HG02870 (cell line): ENCODE measurements around the gene SRGAP2C.
A peak's percentile ranks its signal among the peaks of the same experiment; 100 is the strongest.
"Not testable (repeated sequence)": the region's sequence is repeated elsewhere in the genome, so short reads cannot be mapped to it uniquely, and the experiment has no call there.

Source experiments
- ATAC-seq: cut with Tn5 transposase; IDR thresholded peaks from one replicate; pipeline ENCODE4 v1.9.1; 2021; ENCODE audit warnings: mild to moderate bottlenecking, moderate library complexity; ENCODE audit not compliant: unreplicated experiment

The SRGAP2C gene

DNA sequence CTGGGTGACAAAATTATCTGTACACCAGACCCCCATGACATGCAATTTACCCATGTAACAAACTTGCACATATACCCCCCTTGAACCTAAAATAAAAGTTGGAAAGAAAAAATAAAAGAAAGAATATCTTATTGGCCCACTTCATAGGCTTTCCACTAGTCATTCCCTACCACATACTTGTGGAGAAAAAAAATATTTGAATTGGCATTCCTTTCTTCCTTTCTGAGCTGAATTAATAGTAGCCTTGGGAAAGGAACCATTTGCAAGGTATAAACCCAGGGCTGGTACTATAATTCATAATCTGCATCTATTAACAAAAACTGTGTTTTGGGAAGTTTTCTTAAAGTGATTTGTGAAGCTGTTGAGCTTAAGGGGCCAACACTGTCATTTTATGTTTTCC, 140.0 kb downstream of the SRGAP2C start:
- not testable (repeated sequence) for ATAC-seq

DNA sequence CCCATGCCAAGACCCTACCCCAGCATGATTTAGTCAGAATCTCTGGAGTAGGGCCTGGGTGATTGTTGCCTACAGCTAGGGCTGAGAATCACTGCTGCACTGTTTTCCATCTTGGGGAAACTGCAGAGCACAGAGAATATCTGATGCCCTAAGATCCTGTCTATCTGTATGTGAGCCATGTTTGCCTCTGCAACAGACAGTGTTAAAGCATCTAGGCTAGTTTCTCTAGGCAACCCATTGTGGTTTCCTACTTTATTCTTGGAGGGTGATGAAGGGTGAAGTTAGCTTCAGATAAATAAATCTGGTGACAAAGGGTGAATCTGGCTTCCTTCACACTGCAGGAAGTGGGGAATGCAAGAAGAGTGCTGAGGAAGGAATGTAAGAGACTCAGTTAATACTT, 147.4 kb downstream of the SRGAP2C start:
- ATAC-seq = not testable (repeated sequence)

DNA sequence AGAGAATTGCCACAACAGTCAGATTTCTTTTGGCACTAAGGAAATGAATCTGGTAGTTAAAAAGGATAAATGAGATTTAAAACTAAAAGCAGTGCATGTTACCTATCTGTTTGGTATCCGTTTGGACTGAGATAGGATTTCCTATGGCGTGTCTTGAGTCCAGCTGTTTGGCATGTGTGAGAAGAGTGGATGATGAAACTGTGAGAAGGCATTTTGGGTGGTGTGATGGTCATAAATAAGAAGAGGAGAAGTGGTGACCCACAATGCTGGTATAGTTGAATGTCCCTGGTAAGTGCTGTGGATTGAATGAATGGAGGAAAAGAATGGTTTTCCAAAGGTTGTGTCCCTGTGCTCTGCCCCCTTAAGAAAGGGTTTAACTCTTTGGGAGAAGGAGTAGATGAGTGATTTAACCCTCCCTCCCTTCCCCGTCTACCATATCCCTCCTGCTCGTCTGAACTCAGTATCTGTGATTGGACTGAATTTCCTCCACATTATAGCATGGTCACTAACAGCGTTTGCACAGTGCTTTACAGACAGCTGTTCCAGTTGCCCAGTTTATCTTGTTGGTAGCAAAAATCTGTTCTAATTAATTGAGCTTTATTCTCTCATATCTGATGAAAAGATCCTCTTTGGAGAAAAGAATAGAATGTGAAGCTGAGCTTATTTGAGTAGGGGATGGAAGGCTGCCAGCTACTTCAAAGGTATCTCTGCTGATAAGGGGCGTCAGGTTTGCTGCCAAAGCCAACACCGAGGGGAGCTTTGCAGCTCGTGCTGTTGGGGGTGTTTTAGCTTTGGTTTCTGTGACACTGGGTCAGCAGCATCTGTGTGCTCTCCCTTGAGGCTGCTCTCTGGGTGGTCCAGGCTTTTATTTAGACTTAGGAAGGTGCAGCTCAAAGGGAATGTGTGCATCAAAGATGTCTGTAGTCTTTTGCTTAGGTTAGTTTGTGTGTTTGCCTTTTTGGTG, 148.1 kb downstream of the SRGAP2C start:
- not testable (repeated sequence) for ATAC-seq

DNA sequence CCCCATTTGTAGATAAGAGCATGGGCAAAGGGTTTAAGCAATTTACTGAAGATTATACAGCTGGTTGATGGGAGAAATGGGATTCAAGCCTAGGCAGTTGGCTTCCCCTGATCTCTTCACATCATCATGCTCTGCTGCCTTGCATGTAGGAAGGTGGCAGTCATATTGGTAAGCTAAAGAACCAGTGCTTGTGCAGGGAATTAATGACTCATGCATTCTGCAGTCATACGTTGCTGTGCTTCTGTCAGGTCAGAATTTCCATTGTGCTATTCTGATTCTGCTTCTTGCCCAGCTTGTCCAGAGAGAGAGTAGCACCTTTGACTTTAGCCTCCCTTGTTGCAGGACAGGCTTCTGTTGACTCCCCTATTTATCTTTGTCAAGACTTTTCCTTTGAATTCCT, 153.2 kb downstream of the SRGAP2C start:
- not testable (repeated sequence) for ATAC-seq

DNA sequence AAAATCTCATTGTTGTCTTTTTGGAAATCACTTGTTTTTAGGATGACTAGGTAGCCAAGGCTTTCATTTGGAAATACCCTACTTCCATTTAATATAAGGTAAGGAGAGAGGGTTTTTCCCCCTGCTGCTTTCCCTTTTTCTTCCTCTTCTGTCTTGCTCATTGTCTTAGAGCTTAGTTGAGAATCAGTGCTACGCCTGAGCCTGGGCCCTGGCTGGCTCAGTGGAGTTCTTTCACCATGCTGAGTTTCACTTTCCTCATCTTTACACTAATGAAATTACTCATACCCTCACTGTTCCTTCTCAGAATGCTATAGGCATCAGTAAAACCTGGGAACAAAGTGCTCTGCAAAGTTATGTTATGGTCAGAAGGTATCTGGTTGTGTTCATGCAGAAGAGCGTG, 154.8 kb downstream of the SRGAP2C start:
- ATAC-seq = peak; percentile 89

DNA sequence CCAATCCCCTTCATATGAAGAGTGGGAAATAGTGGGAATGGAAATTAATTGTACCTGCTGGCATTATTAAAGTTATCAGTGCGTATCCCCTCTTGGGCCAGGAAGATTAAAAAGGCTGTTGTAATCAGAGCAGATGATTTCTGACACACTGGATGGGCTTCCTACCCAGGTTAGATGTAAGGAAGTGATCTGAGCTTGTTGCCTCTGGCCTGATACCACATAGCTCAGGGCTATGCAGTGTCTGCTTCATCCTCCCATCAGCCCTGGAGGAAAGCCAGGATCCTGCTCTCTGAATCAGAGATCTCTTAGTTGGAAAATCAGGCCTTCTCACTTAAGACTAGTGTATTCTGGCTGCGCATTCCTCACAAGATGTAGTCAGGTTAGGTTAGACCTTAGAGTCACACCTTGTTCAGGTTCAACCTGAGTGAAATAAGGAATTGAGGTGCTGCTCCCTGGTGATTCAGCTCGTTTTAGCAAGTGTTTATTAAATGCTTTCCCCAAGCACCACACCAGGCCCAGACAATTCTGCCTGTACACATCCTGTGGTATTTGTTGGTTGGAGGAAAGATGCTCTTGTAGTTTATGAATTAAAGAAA, 158.6 kb downstream of the SRGAP2C start:
- not testable (repeated sequence) for ATAC-seq

DNA sequence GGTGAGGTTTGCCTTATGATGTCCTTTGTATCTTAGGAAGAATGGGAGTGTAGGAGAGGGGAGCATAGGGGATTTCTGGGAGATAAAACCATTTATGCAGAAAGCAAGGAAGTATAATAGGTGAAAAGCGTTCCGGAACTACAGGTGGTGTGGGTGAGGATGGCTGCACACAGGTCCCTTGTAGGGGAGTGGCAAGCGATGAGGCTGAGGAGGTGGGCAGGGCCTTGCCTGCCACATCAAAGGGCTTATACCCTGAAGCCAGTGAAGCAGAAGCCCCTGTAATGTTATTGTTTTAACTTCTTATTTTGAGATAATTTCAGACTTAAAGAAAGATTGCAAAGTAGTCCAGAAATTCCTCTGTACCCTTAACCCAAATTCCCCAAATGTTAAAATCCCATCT, 159.6 kb downstream of the SRGAP2C start:
- not testable (repeated sequence) for ATAC-seq

DNA sequence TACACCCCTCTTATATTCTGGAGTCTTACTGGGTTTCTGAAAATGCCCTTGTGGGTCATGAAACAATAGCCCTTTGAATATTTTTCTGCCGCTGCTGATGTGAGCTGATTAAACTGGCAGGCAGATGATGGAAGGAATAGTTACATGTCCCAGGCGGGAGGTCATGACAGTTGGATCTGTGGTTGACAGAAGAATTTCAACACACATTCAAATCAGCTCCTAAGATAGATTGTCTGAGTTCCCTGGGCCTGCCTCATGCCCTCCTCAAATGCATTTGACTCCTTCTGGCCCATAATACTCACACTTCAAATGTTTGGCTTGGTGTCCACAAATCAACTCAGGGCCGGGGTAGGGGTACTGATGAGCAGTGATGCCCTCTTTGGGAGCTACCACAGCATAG, 161.9 kb downstream of the SRGAP2C start:
- ATAC-seq = not testable (repeated sequence)

DNA sequence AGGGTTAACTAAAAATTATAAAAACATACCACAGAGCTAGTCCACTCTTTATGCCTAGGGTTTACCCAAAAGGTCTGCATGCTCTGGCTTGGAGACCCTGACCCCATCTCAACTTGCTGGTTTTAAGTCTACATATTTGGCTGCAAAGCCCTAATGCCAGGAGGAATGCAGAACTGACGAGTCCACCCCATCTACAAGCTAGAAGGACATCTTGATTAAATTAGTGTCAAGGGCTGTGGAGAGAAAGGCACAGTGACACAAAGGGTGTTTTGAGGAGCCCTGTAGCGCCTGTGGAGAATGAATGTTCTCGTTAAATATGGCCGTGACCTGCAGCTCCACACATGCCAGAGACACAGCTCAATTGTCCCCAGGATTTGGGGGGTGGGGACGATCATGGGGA, 162.7 kb downstream of the SRGAP2C start:
- not testable (repeated sequence) for ATAC-seq

DNA sequence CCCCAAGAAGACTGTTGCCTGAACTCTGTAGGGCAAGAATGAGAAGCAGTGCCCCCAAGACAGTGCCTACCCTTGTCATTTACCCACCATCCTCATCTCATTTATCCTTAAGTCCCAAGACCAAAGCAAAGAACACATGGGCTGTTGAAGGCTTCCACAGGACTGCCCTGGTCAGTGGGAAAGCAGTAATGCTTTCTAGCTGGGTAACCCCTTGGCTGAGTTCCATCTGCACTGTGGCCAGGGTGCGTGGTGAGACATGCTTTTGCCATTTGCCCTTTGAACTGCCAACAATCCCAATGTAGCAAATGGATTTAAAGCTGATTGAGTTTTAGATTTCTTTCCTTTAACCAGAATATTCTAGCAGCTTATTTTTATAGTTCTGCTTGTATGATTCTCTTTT, 163.3 kb downstream of the SRGAP2C start:
- not testable (repeated sequence) for ATAC-seq

DNA sequence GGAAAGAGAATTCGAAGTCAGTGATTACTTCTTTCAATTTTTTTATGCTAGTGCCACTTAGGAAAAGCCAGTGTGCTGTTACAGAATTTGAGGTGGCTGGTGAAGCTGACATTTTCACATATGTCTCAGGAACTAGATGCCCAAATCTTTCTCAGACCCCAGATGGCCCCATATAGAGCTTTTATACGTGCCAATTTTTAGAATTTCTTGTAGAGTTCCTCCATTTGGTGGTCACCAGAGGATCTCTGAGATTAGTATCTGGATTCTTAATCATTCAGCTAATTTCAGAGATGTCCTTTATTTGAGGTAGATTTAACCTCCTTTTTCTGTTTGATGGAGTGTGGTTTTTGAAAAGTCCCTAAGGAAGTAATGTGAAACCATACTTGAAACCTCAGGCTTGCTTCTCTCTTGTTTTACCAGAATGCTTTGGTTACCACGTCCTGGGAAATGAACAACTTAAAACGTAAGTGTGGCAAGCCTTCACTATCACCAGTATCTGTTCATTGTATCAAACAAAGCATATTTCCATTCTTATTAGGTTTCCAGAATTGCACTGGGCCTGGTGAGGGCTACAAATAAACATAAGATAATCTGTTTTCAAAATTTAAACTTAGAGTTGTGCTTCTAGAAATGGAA, 164.7 kb downstream of the SRGAP2C start:
- not testable (repeated sequence) for ATAC-seq

DNA sequence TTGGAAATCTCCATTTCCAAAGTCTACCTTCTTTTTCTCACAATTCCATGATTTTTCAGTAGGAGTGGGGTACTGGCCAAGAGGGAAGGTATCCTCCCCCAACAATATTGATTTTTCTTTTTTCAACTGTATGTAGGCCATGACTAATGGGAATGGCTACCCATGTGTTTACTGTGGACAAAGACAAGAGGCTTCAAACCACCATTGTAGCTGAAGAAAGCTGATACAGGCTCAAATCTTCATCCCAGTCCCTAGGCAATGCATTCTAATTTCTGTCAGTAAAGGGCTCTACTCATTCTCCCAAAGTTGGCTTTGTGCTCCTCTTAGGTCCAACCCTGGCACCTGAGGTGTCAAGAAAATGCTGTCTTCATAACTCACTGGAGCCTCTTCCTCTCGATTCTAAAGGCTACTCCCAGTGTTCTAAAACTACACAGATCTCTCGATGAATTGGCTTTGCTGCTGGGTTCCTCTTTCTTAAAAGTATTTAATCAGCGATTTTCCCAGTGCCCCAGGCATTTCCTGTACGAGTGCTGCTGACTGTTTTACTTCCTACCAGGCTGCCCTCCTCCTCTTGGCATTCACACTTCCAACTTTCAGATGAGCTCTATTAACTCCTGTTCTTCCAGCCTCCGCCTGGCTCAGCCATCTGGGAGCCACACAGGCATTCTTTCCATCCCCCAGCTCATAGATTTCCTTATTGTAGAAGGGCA, 171.1 kb downstream of the SRGAP2C start:
- ATAC-seq = not testable (repeated sequence)

DNA sequence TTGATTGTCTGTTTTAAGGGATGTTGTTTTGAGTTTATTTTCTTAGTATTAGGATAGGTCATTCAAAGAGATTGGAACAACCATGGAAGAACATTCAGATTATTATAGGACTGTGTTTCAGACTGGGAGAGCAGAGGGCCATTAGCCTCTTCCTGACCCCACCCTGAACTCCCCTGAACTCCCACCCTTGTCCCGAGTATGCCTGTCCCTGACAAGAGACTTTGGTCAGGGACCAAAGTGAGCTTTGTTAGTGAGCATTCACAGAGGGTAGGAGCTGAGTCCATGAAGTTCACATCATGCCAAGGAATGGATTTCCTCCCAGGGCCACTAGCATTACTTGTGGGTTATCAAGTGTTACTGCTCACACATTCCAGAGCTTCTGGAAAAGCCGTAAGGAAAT, 172.0 kb downstream of the SRGAP2C start:
- not testable (repeated sequence) for ATAC-seq

DNA sequence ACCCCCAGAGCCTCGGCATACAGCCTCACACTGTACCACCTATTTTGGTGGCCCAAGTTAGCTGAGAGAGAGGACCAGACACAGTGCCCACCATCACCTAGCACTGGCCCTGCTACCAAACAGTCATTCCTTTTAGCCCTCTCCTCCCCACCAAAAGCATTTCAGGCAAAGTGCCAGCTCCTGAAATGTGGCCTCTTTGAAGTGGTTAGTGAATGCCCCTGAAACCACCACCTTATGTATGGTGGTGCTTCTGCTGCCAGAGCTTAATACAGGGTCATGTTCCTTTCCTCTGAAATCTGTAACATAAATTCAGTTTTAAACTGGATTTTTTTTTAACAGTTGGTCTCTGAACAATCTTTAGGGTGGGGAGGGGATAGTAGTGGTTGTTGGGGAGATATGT, 175.8 kb downstream of the SRGAP2C start:
- not testable (repeated sequence) for ATAC-seq

DNA sequence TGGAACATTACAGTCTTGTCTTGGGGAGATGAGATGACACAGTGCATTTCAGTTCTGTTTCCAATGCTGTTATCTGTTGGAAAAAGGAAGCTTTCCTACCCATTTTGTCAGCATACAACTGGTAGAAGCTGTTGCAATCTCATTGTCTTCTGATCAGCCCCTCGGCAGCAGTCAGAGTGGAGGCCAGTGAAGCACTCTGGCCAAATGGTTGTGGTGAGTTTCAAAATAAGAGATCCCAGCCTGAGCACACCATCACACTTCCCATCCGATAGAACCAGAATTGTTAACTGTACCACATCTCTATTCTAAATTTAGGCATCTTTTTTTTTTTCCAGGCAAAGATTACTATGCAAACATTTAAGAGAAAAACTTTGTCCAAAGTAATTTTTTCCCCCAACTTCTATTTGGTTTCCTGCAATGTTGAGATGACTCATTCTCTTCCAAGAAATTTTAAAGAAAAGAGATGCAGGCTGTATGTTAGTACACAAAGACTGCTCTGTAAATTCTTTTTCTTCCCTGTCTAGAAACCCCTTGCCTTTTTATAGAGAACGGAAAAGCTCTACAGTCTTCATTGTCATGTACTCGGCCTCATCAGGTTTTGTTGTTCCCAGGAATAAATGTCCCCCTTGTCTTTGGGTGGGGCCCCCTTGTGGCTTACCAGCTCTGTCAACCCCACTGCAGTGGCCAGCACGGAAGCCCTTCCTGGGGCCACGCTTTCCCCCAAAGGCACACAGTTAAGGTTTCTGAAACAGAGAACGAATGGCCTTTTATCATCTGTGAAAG, 176.9 kb downstream of the SRGAP2C start:
- ATAC-seq = not testable (repeated sequence)

DNA sequence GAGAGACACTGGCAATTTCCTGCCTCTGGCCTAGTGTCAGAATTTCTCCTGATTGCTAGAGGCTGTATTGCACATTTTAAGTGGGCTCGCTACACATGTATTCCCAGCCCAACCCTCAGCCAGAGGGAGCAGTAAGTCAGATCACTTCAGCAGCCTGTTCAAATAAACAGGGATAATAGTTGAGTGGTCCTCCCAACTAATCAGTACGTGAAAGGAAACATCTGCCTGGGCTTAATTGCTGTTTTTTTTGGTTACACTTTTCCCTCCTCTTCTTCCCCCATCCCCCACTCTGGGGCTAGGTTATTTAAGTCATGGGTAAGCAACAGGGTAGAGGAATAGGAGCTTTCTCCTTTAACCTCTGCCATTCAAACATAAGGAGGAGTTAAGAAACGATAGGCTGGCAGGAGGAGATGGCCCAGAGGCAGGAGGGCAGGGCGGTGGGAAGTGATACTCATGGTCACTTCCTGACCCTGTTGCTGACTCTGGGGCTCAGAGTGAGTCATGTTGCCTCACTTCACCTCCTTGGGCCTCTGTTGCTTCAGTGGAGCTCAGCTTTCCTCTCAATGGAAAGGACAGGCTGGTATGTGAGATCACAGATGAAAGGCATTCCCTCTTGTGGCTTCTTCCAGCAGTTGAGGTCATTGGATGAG, 177.6 kb downstream of the SRGAP2C start:
- ATAC-seq = not testable (repeated sequence)

DNA sequence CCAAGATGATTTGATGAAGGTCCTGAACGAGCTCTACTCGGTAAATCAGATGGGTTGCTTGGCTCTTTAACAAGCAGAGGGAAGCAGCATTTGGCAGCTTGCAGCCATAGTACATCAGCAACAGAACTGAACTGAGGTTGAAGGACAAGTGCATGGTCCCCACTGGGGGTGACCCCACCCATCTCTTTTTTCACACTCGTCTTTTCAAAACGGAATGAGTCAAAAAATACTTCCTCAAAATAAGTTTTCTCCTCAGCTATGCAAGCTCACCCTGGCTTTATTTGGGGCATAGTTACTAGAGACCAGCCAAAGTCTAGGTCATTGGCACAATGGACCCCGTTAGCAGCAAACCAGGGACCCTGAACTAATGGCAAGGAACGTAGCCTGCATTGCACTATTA, 180.5 kb downstream of the SRGAP2C start:
- peak; percentile 10 for ATAC-seq

DNA sequence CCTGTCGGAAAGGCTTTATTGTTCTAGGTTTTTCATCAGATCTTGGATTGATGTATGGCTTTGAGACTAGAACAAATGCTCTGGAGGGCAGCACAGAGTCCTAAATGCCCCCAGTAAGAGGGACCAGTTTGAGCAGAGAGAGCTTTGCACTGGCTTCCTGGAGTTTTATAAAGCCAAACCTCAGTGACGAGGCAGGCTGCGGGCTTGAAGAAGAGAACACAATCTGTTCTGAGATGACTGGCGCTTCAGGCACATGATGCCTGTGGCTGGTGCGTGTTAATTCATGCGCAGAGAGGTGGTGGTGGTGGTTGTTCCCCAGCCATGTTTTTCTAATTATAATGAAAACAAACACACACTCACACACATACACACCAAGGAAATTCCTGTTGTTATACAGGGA, 180.9 kb downstream of the SRGAP2C start:
- ATAC-seq = peak; percentile 59

DNA sequence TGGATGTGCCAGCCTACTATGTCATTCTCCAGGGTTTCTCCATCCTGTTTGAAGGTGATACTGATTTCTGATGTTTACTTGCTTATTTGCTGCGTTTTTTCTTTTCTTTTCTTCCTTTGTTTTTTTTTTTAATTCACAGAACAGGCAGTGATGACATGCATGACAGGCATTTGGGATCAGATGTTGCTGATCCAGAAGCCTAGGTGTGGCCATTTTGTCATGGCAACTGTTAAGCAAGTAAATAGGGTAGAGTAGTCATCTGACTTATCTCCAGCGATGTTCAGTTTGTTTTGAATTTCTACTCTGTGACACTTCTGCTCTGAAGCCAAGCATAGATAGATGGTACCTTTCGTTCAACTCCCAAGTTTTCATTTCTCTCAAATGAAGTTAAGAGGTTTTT, 181.4 kb downstream of the SRGAP2C start:
- not testable (repeated sequence) for ATAC-seq

DNA sequence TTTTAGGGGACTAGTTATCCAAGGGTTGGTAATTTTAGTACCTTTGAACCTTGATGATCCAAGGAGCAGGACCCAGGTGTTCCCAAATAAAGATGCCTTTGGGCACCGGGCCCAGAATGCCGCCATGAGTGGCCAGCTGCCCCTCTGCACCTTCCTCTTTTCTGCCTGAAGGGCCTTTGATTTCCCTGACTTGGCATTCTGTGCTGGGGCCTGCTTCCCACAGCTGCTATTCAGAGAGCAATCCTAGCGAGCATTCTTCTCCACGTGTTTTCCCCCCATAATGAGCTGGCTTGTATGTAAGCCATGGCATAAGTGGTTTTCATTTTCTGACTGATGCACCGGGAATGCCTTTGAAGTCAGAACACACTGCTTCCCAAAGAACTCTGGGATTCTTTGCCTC, 184.1 kb downstream of the SRGAP2C start:
- not testable (repeated sequence) for ATAC-seq
